Fibroblast of villous mesenchyme (primary cell): ENCODE results near the gene GPC6. TPM values are rescaled to one million over a fixed set of nuclear protein-coding genes. Genes with fewer than 3 reads are reported as not detected.

ENCODE experiments used
- DNase-seq: peaks from one replicate; pipeline ENCODE4 v3.0.0-alpha.2; 2010; ENCODE audit warnings: low read depth
- H3K4me3 ChIP-seq: 2 replicates; pipeline ENCODE4 v1.5.1; 2011; ENCODE audit warnings: low read depth, mild to moderate bottlenecking, low read length
- total RNA-seq: library from RNA; depleted of rRNA; stranded (reverse); fragments of >200 nt; gene quantifications from 2 replicates; pipeline ENCODE4 v1.2.3, GENCODE V29; 2012
- TF ChIP-seq, protein P1 (sequence below): IDR thresholded peaks from 2 replicates; pipeline ENCODE4 v1.5.1; 2012; ENCODE audit warnings: low read depth, mild to moderate bottlenecking, low read length; ENCODE audit not compliant: insufficient read depth

The GPC6 gene
- total RNA-seq, 1 donor = 6.0 TPM

DNA sequence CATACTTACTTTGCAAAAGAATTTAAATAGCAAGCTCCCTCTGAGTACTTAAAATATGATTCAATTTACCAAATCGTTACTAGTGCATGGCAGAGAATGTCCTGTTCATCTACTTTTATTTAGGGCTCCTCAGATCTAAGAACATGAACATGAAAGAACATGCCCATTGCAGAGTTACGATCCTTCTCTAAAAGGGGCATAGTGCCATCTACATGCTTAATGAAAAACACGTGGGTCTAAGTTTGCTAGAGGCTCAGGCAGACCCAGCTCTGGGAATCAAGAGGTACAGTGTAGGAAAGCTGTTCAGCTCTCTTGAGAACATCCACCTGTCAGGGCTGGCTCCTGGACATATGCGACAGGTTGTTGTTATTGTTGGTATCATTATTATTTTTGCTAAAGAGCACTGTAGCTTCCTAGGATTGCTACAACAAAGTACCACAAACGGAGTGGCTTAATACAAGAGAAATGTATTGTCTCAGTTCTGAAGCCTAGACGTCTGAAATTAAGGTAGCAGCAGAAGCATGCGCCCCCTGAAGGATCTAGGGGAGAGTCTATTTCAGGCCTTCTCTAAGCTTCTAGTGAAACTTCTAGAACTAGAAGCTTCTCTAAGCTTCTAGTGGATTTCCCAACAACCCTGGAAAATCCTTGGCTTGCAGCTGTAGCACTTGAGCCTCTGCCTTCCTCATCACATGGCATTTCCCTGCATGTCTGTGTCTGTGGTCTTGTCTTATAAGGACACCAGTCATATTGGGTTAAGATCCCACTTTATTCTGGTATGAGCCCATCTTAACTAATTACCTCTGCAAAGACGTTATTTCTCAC, 1119.0 kb downstream of the GPC6 start:
- TF ChIP-seq, protein P1, sequence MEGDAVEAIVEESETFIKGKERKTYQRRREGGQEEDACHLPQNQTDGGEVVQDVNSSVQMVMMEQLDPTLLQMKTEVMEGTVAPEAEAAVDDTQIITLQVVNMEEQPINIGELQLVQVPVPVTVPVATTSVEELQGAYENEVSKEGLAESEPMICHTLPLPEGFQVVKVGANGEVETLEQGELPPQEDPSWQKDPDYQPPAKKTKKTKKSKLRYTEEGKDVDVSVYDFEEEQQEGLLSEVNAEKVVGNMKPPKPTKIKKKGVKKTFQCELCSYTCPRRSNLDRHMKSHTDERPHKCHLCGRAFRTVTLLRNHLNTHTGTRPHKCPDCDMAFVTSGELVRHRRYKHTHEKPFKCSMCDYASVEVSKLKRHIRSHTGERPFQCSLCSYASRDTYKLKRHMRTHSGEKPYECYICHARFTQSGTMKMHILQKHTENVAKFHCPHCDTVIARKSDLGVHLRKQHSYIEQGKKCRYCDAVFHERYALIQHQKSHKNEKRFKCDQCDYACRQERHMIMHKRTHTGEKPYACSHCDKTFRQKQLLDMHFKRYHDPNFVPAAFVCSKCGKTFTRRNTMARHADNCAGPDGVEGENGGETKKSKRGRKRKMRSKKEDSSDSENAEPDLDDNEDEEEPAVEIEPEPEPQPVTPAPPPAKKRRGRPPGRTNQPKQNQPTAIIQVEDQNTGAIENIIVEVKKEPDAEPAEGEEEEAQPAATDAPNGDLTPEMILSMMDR = peak; percentile 7
- no peak for DNase-seq
- H3K4me3 ChIP-seq = no peak overlapping the region

DNA sequence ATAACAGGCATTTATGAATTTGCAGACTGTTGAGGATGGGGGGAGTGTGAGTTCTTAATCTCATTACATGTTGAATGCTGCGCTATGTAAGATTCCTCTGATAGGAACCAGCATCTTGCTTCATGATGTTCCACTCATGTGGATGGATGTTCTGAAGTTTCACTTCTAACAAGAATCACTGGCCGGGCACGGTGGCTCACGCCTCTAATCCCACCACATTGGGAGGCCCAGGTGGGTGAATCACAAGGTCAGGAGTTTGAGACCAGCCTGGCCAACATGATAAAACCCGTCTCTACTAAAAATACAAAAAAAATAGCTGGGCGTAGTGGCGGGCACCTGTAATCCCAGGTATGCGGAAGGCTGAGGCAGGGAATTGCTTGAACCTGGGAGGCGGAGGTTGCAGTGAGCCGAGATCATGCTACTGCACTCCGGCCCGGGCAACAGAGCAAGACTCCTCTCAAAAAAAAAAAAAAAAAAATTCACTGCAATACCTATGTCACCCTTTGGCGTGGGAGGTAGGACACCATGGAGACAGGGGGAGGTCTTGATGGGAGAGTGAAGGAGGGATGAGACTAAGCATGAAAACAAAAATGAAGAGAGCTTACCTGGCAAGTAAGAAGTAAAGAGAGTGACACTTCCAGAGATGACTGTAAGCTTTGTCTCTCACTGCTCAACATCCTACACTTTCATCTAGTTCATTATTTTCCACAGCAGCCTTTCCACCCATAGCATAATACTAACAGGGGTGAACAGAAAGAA, 1119.8 kb downstream of the GPC6 start:
- TF ChIP-seq, protein P1 = no peak
- DNase-seq = no peak
- H3K4me3 ChIP-seq = no peak overlapping the region

DNA sequence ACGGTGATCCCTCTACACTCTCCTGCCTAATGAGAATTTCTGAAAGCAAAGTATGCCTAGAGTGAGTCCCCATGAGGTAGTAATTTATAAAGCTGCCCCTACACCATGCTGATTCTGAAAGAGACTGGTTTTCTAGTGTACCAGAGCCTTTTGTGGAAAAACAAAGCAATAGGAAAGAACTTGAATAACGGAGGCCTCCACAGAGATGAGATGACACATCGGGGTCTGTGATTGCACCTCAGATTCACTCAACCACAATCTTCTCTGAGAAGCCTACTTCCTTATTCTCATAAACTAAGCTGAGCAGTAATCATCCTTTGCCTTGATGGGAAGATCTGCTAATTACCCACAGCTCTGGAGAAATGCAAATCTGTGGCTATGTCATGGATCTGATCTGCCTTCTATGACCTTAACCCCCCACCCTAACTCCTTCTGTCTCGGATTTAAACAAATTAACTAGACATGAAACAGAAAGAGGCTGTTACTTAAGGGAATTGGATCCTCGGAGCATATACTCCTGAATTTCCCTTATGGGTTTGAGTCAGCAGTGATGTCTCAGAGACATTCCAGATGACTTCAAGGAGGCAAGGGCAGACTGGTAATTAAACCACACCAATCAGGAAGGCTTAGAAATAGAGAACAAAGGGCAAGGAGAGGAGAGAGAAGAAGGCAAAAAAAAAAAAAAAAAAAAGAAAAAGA, 1124.8 kb downstream of the GPC6 start:
- no peak overlapping the region for H3K4me3 ChIP-seq
- TF ChIP-seq, protein P1 = no peak
- peak; percentile 67 for DNase-seq

DNA sequence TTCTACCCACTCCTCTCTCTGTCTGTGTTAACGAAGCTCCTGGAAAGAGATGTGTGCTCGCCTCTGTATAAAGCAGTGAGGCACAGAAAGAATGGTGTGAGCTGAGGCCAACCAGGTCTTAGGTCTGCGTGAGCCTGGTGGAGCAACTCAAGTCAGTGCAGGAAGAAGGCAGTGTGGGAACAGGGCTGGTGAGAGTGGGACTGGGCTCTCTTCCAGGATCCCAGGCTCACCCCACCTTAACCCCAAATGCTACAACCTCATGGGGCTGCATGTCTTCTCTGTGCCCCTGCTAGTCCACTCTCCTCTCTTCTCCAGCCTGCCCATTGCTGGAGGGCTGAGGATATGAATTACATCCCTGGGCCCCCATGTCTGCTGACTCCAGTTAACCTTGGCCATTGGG, 1125.5 kb downstream of the GPC6 start:
- peak; percentile 48 for DNase-seq
- no peak overlapping the region for H3K4me3 ChIP-seq
- TF ChIP-seq, protein P1 = no peak

DNA sequence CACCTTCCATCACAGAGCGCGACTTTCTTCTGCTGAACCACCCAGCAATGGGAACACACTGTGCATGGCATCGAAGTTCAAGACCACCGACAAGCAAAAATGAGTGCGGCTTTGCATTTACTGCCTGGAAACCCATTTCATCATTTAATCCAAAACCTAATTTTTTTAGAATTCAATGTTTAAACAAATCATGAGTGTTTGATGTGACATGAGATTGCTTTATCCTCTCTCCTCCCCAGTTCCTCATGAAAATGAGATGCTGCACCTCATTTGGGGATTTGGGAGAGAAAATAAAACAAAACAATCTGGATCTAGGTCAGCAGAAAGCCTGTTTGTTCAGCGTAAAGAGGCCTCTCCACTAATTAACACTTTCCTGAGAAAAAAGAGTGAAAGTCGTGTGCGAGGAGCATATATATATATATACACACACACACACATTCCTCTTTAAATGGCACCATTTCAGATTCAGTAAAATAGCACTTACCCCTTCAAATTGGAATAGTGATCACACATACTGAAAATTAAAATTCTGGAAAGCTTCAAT, 1126.6 kb downstream of the GPC6 start:
- DNase-seq = no peak
- TF ChIP-seq, protein P1 = no peak
- no peak overlapping the region for H3K4me3 ChIP-seq

DNA sequence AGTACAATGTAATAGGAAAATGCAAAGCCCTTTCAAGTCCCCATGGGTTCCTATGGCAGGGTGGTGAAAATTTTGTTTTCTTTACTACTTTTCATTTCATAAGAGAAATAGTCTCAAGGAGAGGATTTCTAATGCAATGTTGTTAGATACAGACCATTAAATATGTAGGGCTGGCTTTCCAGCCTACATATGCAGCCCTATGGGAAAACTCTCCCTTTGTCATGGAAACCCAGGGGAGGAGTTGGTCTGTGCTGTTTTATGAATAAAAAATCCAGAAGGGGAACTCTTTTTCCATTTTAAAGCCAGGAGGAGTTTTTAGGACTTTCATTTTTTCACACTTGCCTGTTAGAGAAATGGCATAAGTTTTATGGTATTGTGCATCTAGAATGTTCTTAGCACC, 1133.3 kb downstream of the GPC6 start:
- TF ChIP-seq, protein P1 = no peak
- no peak for DNase-seq
- H3K4me3 ChIP-seq = no peak overlapping the region
